ENCODE results near the gene KSR1. TPM values are rescaled to one million over a fixed set of nuclear protein-coding genes. Genes with fewer than 3 reads are reported as not detected.

KSR1 gene
- total and polyA plus RNA-seq, 10 of the 15 experiments (the other 5 are each of a cell fraction or from before 2014, with no cell fraction given): 0.97 to 66.6 (median 22.9) TPM

Small RNA genes lying within 50 kb of the gene (small RNA-seq; reads per million reads assigned to genes)
- gene AC015688.5: not detected

Other genes with a start within 250 kb of the KSR1 start
- 84.1 and 102 TPM in 2 replicates for gene WSB1, start 162.3 kb upstream of the KSR1 start, total RNA-seq (2014; rRNA removed)
- gene WSB1, start 162.3 kb upstream of the KSR1 start, total RNA-seq (2014; rRNA removed; fragmentation: Illumina TruSeq; extraction: Trizol): 91.5 and 94.3 TPM in 2 replicates
- 91.0 and 108 TPM in 2 replicates for gene WSB1, start 162.3 kb upstream of the KSR1 start, total RNA-seq (2021)
- gene WSB1, start 162.3 kb upstream of the KSR1 start, polyA plus RNA-seq (2011; rRNA removed): 458 and 632 TPM in 2 replicates
- 108 and 151 TPM in 2 replicates for gene WSB1, start 162.3 kb upstream of the KSR1 start, polyA plus RNA-seq (2014; fragmentation: Illumina TruSeq; extraction: Trizol)
- gene WSB1, start 162.3 kb upstream of the KSR1 start, polyA plus RNA-seq (2014; fragmentation: Nextera tagmentation; extraction: Ambion mirVana): 10 to 100 TPM; 26.6 to 49.8 TPM
- 121 and 162 TPM in 2 replicates for gene WSB1, start 162.3 kb upstream of the KSR1 start, polyA plus RNA-seq (2014; rRNA removed)
- 100 to 1,000 TPM; 101 TPM for gene WSB1, start 162.3 kb upstream of the KSR1 start, polyA plus RNA-seq (2016; fragmentation: Nextera tagmentation; extraction: Ambion mirVana)
- gene LGALS9, start 174.7 kb downstream of the KSR1 start, total RNA-seq (2014; rRNA removed): 169 and 177 TPM in 2 replicates
- 115 and 119 TPM in 2 replicates for gene LGALS9, start 174.7 kb downstream of the KSR1 start, total RNA-seq (2014; rRNA removed; fragmentation: Illumina TruSeq; extraction: Trizol)
- 246 and 254 TPM in 2 replicates for gene LGALS9, start 174.7 kb downstream of the KSR1 start, total RNA-seq (2021)
- 88.7 and 223 TPM in 2 replicates for gene LGALS9, start 174.7 kb downstream of the KSR1 start, polyA plus RNA-seq (2011; rRNA removed)
- gene LGALS9, start 174.7 kb downstream of the KSR1 start, polyA plus RNA-seq (2014; fragmentation: Illumina TruSeq; extraction: Trizol): 180 and 294 TPM in 2 replicates
- 10 to 100 TPM; 22.5 to 30.2 TPM for gene LGALS9, start 174.7 kb downstream of the KSR1 start, polyA plus RNA-seq (2014; fragmentation: Nextera tagmentation; extraction: Ambion mirVana)
- 245 and 252 TPM in 2 replicates for gene LGALS9, start 174.7 kb downstream of the KSR1 start, polyA plus RNA-seq (2014; rRNA removed)
- 100 to 1,000 TPM; 133 to 142 TPM for gene LGALS9, start 174.7 kb downstream of the KSR1 start, polyA plus RNA-seq (2016; fragmentation: Nextera tagmentation; extraction: Ambion mirVana)

Measured in GM12878 (cell line).